GM18907 (cell line): ENCODE data around the gene ULK4.

Experiments used
- ATAC-seq: cut with Tn5 transposase; IDR thresholded peaks from one replicate; pipeline ENCODE4 v1.9.1; 2021; ENCODE audit warnings: mild to moderate bottlenecking, moderate library complexity; ENCODE audit not compliant: unreplicated experiment

ULK4 gene

GRCh38 chr3:41207355-41207754 lies 754.5 kb downstream of the ULK4 start:
- ATAC-seq: no peak

DNA sequence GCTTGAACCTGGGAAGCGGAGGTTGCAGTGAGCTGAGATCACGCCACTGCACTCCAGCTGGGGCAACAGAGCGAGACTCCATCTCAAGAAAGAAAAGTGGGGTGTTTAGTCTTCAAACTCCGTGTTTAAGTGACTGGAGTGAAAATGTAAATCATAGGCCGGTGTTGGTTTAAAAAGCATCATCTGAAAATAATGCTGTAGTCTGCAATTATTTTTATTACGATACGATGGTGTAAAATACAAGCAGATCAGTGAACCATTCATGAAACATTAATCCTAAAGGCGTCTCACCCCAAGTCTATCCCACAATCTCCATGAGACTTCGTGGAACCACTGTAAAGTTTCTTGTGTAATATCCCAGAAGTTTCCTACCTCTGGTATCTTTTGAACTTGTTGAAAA lies 756.3 kb downstream of the ULK4 start:
- ATAC-seq: no peak

GRCh38 chr3:41204369-41204768 lies 757.5 kb downstream of the ULK4 start:
- ATAC-seq: no peak

DNA sequence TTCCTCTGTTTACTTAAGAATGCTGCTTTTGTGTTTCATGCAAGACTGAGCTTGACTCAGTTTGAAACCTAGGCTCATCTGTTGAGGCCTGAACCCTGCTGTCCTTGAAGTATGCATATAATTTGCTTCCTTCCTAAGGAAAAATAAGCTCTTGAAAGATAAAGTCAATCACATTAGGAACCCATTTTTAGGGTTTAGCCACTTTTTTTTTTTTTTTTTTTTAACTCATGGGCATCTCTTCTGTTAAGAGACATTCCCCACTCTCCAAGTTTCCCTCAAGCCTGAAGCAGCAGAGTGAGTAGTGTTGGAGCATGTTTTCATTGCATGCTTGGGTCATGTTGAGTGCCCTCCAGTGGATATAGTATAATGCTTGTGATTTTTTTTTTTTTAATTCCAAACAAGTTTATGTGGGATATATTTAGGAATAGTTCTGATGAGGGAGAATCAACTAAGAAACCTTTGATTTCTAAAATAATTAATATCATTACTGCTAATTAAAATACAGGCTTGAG lies 759.0 kb downstream of the ULK4 start:
- no peak for ATAC-seq

DNA sequence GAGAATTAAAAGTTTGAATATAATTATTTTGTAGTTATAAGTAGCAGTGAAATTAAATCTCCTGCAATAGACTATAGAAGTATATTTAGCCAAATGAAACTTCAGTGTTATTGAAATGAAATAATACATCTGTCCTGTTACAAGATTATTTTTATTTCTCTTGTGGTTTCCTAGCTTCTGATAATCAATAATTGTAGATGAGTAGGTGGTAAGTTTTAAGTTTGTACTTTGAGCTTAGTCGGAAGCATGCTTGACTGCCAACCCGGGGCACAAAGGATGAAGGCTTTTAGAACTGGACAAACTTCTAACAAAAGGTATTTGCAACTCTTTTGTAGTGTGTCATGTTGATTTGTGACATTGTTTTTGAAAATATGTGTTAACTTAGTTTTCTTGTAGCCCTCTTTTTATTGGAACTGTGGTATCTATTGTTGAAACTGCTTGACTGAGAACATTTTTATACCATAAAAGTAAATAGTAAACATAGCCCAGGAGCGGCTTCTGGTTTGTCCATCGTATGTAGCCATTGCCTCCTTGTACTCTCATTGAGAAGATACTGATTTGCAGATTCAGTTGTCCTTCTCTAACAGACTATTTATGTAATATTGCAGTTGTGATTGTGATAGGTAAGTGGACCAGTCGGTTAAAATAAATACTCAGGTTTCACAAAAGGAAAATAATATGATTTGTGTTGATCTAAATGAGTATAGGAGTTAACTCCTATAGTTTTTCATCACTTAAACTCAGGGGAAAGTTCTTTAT lies 759.6 kb downstream of the ULK4 start:
- ATAC-seq: no peak

GRCh38 chr3:41200669-41201021 lies 761.3 kb downstream of the ULK4 start:
- ATAC-seq: no peak

GRCh38 chr3:41199866-41200668 lies 761.8 kb downstream of the ULK4 start:
- ATAC-seq: peak; percentile 21

DNA sequence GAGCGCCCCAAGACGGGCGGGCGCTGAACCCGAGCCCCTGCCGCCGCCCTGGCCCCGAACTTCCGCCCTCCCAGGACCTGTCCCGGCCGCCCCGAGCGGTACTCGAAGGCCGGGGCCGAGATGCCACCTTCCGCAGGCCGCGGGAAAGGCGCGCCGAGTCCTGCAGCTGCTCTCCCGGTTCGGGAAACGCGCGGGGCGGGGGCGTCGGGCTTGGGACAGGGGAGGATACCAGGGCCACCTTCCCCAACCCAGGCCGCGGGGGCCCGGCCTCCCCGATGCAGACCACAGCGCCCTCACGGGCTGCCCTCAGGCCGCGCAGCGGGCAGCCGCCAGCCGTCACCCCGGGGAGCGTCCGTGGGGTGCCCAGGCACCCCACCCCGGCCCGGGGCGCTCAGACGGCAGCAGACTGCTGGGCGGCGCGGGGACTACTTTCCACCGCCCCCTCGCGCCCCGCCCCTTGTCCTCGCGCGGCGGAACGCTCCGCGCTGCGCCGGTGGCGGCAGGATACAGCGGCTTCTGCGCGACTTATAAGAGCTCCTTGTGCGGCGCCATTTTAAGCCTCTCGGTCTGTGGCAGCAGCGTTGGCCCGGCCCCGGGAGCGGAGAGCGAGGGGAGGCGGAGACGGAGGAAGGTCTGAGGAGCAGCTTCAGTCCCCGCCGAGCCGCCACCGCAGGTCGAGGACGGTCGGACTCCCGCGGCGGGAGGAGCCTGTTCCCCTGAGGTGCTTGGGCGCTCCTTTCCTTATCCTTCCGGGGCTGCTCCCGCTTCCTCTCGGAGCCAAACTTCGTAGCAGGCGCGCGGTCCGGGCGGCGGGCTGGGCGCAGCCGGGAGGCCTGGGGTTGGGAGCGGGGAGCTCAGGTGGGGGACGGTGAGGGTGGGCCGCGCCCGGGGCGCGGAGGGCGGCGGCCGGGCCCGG lies 762.7 kb downstream of the ULK4 start, which contains the start of gene CTNNB1:
TSS of gene CTNNB1 (plus strand) at position 556 of the 916 bp plus-strand sequence. CDS start 24,564 bp downstream, outside the sequence.
- peak; percentile 82 for ATAC-seq

- ATAC-seq: peak; percentile 5
Measured at GRCh38 chr3:41198526-41198925, 763.4 kb downstream of the ULK4 start.

DNA sequence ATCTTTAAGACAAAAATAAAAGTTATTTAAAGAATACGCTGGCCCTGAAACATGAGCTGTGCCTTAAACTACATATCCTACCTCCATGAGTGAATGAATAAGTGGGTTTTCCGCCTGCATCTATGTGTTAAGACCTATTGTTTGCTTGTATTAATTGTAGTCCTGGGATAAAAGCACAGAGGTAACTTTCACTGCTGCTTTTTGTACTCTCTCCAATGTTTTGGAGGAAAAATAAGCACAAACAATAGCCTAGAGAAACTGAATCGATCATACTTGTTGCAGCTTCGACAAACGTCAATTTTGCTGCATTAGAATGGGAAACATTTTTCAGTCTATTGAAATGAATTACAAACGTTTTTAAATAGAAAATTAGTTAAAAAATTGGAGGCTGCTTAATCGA lies 763.9 kb downstream of the ULK4 start:
- no peak for ATAC-seq
